Measurements from ENCODE around the gene MRPL23. TPM values are rescaled to one million over a fixed set of nuclear protein-coding genes. Genes with fewer than 3 reads are reported as not detected.

MRPL23 gene
- total RNA-seq, 1 experiment from 2014 or later, result 123 TPM

DNA sequence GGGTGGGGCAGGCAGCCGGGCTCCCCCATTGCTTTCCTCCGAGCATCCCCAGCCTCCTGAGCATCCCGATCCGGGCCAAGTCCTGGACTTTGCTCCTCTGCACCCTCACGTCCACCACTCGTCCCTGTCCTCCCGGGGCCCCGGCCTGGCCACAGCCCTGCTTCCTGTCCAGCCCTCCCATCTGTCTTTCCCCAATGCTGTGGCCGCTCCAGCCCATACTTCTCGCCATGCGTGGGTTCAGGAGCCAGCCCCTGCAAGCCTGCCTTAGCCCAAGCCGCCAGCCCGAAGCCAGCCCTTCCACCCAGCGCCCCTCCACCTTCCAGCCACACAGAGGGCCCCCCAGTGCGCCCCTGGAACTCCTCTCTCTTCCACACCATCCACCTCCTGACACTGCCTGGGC, 23.8 kb downstream of the MRPL23 start:
- Histone ChIP-seq H3K27ac (ENCODE audit: low read length) (no peak overlapping the region), H3K27me3 (ENCODE audit: control insufficient read depth, insufficient read depth, low read length) (no peaks in the 10 kb centered on the region), H3K4me3 (ENCODE audit: low read depth in 2 of 2, low read length in 2 of 2) (no peak overlapping the region), H3K9me3 (ENCODE audit: control insufficient read depth, insufficient read depth, low read depth, low read length) (no peaks in the 10 kb centered on the region), H3K4me1 (ENCODE audit: control insufficient read depth, insufficient read depth, low read length) (no peaks in the 10 kb centered on the region), H3K36me3 (ENCODE audit: control insufficient read depth, insufficient read depth, low read length) (no peaks in the 10 kb centered on the region)
- DNase-seq (ENCODE audit: low read depth, low spot score) (no peak), ATAC-seq (no peak)
- in situ Hi-C loops (cut with HindIII; ENCODE audit: low pct_unique_long_range_greater_than_20kb, low sequenced_read_pairs), result no loop called here
- intact Hi-C loops (cut with micrococcal nuclease; ENCODE audit: unreplicated experiment), result no loop called here
- POLR2A ChIA-PET, result no interaction called here
- no TSS peak for BruUV-seq (replicated peaks)
- TF ChIP-seq REST (IDR thresholded peaks at IDR 0.05; ENCODE audit: insufficient read depth in 1 of 2, low read depth in 2 of 2, low read length in 1 of 2), result no peak
- no peak for TF ChIP-seq SIN3A (IDR thresholded peaks at IDR 0.05; ENCODE audit: borderline replicate concordance, insufficient read depth, low read depth, low read length)
- TF ChIP-seq TCF7L2 (IDR thresholded peaks at IDR 0.05; ENCODE audit: low read depth, low read length), result no peak
- no peak for TF ChIP-seq POLR2AphosphoS5 (IDR thresholded peaks at IDR 0.05; ENCODE audit: low read depth, low read length)
- TF ChIP-seq CTCF (IDR thresholded peaks at IDR 0.05), result no peak
- CTCF ChIA-PET, result interaction anchor here (0.7 kb wide), 1 partner anchor 53 kb away, joined by 3 read pairs; no protein-coding TSS in a partner anchor

- CTCF ChIA-PET, result interaction anchor here (1.0 kb wide), 1 partner anchor 265 kb away, joined by 3 read pairs; no protein-coding TSS in a partner anchor
- POLR2A ChIA-PET, result no interaction called here
- Histone ChIP-seq H3K27ac (ENCODE audit: low read length) (no peak overlapping the region), H3K4me3 (ENCODE audit: low read depth in 2 of 2, low read length in 2 of 2) (no peak overlapping the region), H3K9me3 (ENCODE audit: control insufficient read depth, insufficient read depth, low read depth, low read length) (no peaks in the 10 kb centered on the region), H3K4me1 (ENCODE audit: control insufficient read depth, insufficient read depth, low read length) (no peaks in the 10 kb centered on the region), H3K36me3 (ENCODE audit: control insufficient read depth, insufficient read depth, low read length) (no peaks in the 10 kb centered on the region), H3K27me3 (ENCODE audit: control insufficient read depth, insufficient read depth, low read length) (no peaks in the 10 kb centered on the region)
- ATAC-seq (no peak), DNase-seq (ENCODE audit: low read depth, low spot score) (no peak)
- in situ Hi-C loops (cut with HindIII; ENCODE audit: low pct_unique_long_range_greater_than_20kb, low sequenced_read_pairs), result no loop called here
- intact Hi-C loops (cut with micrococcal nuclease; ENCODE audit: unreplicated experiment), result no loop called here
- BruUV-seq (replicated peaks), result no TSS peak
- TF ChIP-seq SIN3A (IDR thresholded peaks at IDR 0.05; ENCODE audit: borderline replicate concordance, insufficient read depth, low read depth, low read length), result no peak
- TF ChIP-seq REST (IDR thresholded peaks at IDR 0.05; ENCODE audit: insufficient read depth in 1 of 2, low read depth in 2 of 2, low read length in 1 of 2), result no peak
- TF ChIP-seq CTCF (IDR thresholded peaks at IDR 0.05), result no peak
- no peak for TF ChIP-seq POLR2AphosphoS5 (IDR thresholded peaks at IDR 0.05; ENCODE audit: low read depth, low read length)
- no peak for TF ChIP-seq TCF7L2 (IDR thresholded peaks at IDR 0.05; ENCODE audit: low read depth, low read length)
These were observed 28.1 kb downstream of the MRPL23 start for GRCh38 chr11:1975185-1975584.

Data from Panc1 (cell line).